HG03025 (cell line): ENCODE data around the gene SPDEF.

Source experiments
- ATAC-seq: cut with Tn5 transposase; IDR thresholded peaks from one replicate; pipeline ENCODE4 v1.9.1; 2021; ENCODE audit warnings: mild to moderate bottlenecking, moderate library complexity; ENCODE audit not compliant: unreplicated experiment, low FRiP score

Gene SPDEF

DNA sequence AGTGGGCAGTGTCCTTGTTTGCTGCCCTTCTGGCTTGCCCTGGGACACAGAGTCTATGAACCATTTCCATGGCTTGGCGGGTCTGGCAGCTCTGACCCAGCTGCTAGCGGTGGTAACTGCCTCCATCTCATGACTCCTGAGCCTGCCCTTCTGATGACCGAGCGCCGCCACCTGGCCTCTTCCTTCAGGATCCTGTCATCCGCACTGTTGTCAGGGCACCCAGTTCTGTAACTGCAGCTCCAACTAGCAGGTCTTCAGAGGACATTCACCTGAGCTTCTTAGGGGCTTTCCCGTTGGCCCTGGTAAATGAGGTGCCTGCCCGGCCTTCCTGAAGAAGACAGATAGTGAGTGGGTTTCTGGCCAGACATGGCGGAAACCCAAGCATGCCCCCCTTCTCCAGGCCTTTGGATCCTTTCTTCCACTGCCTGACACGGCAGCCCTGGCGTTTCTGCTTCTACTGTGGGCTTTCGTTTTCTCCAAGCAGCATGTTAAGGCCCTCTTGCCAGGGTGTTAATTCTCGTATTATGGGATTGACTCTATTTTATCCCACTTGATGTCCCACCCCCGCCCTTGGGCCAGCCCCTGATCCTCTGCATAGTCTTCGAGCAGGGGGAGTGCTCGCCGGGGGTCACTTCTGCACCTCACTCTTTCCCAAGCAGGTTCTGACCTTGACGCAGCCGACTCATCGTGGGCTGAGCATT is 65.6 kb downstream of the SPDEF start:
- ATAC-seq: no peak

DNA sequence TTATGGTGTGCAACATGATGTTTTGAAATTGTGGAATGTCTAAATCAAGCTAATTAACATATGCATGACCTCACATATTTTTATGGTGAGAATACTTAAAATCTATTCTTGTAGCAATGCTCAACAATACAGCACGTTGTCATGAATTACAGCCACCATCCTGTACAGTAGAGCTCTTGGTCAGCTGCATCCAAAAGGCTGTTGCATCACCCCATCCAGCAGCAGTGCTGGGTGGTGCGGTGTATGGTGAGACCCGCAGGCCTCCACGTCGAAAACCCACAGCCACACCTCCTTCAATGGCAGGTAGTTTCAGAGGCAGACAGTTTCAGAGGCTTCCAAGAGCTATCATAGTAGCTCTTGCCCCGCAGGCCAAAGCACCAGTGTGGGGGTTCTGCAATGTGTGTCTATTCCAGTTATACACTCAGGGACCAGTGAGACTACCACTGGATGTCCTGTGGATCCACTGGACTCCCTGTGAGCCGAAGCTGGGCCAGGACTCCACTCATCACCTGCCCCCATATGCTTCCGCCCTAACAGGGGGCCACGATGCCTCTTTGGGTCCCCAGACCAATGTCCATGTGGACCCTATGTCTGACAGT is 66.8 kb downstream of the SPDEF start:
- no peak for ATAC-seq
